Activated CD8-positive, alpha-beta memory T cell treated with anti-CD3 and anti-CD28 coated beads, Interleukin-2, amount 50 U/mL, for 24 hours (primary cell): Measurements from ENCODE around the gene ABCC11.

ENCODE experiments used
- DNase-seq: peaks from one replicate; pipeline ENCODE4 v3.0.0-alpha.2; 2020; ENCODE audit errors: extremely low read depth

The ABCC11 gene

DNA sequence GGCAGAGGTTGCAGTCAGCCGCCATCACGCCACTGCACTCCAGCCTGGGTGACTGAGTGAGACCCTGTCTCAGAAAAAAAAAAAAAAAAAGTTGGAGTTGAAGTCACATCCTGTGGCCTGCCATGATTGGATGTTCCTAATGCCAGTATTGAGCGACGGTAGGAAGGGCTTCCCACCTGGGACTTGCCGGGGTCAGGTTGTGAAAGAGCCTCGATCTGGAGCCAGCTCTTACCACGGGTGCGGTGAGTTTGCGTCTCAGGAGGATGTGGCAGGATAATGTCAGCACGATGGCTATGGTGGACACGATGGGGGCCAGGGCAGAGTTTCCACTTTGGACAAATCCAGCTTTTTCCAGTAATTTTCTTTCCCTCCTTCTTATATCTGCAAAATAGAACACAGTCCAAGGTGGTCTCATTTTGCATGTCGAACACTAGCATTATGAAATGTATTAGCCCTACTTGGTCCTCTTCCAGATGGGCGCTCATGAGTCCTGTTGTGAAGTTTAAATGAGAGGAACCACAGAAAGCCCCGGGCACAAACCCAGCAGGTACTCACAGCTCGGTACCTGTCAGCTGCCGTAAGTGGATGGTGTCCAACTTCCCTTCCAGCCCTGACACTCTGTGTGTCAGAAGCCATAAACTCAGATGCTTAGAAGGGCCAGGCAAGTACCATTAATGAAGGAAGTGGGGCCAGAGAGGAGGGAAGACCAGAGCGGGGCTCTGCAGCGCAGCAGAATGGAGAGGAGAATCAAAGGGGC lies 113.7 kb downstream of the ABCC11 start:
- DNase-seq: no peak

DNA sequence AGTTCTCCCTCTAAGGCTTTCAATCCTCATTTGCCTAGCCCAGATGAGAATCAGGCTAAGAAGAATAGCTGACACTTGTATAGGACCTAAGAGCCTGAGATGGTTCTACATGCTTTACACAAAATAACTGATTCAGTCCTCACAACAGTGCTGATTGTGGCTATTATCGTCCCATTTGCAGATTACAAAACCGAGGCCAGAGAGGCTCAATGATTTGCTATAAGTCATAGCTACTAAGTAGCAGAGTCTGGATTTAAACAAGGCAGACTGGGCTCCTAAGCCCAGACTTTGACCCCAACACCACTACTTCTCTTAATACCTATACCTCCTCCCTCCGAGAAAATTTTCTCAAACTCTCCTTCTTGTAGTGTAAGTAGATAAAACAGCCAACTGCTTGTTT lies 114.6 kb downstream of the ABCC11 start:
- DNase-seq: no peak

DNA sequence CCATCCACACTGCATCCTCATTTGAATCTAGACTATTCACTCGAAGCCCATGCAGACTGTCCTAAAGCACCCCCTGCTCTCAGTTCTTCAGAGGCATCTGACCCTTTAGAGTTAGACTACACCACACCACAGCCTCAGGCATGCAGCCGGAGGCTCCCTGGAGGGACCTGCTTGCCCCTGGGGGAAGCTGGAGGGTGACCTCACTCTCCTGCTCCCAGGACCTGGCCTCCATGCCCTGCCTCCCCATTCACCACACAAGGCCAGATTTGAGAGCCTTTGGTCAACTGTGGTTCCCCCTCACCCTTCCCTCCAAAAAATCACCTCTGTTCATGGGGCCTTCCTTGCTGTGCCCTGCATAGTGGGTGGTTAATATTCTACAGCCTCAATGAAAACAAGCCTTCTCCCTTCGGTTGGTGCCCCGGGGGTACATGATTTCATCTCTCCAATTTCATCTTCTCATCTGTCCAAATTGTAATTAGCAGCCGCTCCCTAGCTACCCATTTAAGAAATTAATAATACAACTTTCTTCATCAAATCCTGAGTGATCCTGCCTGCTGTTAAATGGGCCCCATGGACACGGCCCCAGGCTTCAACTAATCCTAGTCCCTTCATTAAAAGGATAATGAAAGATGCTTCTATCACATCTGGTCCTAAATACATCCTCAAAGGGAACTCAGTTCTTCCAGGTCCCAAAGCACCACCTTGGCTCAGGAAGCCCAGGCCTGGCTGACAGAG lies 116.0 kb downstream of the ABCC11 start:
- no peak for DNase-seq

DNA sequence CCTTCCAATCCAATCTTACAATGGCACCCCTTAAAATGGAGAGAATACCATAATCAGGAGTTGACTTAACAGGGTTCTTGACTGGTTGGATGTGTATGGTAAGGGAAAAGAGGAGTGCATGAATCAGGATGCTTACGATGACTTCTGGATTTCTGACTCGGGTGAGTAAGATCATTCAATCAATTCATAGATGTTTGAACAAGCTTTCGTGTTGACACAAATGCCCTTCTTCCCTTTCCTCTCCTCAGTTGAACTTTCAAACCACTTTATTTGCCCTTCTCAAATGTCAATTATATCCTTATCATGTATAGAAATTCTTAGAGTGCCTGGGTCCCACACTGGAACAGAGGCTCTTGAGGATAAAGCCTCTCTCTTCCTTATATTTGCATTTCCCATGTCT lies 117.4 kb downstream of the ABCC11 start:
- DNase-seq: no peak

DNA sequence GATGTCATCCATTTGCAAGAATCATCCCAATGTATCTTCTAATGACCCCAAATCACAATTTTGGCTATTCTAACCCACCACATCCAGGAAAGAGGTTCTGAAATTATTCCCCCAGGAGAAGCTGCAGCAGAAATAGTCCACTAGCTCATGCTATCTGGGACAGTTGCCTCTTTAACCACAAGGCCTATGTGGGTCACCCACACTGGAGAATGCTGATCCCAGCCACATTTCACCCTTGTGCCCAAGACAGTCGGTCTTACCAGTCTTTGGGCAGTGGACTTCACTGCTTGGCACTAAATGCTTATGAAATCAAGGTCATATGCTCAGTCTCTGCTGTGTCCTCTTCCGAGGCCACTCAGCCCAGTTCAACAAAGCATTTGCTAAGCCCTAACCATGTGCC lies 118.6 kb downstream of the ABCC11 start:
- no peak for DNase-seq

DNA sequence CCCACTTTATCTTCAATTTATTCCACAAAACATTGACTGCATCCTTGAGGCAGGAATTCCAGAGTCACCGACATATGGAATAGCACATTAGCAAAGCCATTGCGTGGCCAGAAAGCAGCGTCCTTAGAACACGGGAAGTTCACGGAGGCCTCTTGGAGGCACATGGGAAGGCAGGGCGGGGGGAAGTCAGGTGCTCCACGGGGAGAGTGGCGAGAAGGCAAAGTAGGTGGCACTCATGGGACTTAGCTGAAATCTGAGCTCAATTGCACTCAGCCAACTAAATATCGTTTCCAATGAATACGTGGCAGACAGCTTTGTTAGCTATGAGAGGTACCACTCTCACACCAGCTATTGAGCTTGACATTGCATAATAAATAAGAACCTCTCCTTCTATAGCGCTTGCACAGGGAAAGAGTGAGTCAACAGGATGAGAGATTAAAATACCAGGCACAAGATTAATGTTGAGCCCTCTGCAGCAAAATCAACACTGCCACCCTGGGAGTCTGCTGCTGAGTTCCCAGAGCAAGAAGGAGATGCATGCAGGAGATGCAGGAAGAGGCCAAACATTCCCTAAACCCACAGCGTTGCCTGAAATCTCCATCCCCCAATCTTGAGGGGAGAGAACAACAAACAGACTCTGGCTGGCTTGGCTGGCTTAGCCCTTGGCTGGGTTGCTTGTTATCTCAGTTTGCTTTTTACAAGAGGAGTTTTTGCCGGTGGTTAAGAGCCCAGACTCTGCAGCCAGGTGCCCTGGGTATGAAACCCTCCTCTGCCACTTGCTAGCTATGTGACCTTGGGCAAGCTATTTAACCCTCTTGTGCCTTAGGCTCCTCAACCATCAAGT lies 120.3 kb downstream of the ABCC11 start:
- no peak for DNase-seq

DNA sequence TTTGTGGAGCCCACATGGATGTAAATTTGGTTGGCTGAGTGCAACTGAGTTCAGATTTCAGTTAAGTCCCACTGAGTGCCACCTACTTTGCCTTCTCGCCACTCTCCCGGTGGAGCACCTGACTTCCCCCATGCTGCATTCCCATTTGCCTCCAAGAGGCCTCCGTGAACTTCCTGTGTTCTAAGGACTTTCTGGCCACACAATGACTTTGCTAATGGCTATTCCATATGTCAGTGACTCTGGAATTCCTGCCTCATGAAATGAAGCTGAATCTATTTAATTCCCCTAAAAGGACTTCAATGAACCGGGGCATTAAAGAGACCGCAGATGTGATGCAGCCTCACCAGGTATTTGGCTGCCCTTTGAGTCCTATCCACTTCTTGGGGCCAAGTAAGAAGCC lies 121.5 kb downstream of the ABCC11 start:
- no peak for DNase-seq

DNA sequence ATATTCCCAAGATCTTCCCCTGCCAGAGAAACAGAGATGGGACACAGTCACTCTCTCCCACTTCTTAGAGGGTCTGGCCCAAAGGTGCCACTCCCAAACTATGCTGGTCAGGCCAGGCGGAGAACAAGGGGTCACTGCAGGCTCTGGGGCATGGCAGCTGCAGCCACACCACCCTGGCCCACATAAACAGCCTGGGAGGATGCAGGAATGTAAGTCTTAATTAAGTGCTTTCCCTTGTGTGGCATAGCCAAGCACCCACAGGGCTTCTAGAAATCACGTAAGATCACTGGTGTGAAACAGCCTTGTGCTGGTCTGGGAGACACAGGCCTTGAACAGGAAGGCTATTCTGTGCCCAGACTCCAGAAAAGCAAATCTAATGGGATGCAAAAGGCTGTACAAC lies 123.1 kb downstream of the ABCC11 start:
- no peak for DNase-seq

DNA sequence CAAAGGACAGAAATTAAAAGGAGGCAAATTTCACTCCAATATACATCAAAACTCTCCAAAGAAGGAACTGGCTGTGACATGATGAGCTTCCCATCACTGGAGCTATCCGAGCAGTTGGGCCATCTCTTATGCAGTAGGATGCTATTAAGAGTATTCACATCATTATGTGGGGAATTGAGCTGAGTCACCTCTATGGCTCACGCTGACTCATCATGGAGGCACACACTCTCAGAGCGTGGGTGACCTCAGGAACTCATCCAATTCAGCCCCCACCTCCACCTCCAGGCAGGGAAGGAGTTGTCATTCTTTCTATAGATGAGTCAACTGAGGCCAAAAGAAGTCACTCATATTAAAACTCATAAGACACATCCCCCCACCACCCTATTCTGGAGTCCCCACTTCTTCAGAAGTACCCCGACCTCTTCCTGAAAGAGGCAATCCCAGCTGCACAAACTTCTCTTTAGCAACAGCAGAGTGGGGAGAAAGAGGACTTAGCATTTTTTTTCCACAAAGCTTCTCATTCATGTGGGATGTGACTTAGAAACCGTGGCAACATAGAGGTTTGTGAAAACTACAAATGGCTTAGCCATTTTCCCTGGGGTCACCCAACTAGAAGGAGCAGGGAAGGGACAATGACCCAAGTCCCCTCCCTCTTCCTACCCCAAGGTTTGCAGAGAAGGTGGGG lies 124.1 kb downstream of the ABCC11 start:
- DNase-seq: peak; percentile 38

DNA sequence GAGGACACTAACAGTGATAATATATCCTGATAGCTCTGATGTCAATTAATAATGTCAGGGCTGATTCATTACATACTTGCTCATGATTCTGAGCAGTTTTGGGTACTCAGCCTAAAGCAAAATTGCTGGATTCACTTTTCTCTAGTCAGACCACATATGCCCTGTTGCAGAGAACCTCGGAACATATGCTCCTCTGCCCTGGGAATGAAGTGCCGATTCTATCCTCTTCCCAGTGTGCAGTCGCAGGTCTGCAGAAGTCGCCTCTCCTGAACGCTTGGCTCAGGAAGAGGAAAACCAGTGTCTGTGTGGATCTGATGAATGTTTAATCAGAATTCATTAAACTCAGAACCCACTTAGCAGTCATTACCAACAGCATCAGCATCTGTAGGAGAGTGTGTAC lies 126.1 kb downstream of the ABCC11 start:
- no peak for DNase-seq

DNA sequence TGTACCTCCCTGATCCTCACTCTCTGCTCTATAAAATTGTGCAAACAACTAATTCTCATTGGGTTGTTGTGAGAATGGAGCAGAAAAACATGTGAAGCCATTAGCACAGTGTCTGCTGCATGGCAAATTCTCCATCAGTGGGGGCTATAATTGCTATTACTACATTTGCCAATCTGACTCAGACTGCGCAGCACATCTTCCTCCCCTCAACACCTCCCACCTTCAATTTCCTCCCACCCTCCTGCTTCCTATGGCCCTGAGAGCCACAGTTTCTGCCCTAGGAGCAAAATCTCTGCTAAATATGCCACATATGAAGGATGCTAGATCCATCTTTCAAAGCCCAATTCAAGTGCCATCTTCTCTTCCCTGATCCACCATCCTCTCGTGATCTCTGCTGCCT lies 128.5 kb downstream of the ABCC11 start:
- no peak for DNase-seq

DNA sequence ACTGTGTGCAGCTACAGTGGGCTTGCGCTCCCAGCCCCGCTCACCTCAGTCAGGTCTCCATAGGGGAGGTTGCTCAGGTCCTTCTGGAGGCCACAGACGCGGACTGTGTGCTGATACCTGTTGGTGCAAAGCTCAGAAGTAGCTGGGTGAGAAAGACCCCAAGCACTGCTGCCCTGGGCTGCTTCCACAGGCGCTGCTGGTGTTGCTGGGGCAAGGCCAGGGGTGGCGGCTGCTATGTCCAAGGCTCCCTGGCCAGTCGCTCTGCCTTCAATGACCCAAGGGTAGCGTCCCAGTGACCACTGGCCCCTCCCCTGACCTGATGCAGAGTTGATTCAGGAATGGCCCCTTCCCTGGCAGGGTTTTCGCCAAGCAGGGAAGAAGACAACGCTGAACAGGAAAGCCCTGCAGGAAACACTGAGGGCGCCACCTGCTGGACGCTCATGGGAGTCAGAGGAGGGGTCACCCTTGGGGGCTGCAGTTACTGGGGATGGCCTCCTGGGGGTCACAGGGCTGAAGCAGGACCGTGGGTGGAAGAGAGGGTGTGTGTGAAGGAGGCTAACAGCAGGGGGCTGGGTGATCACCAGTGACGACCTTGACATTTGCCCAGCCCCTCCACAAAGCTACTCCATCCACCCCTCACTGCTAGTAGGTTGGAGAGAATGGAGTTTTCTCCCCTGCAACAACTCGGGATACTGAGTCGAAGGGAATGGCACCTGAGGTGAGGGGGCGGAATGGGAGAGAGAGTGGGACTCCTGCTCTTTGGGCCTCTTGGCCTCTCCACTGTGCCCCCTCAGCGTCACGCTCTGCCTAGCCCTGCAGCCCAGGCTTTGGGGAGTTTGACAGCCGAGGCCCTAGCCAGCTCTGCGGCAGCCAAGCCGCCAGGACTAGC lies 129.9 kb downstream of the ABCC11 start:
- peak; percentile 36 for DNase-seq
